GM08714 (cell line): Measurements from ENCODE around the gene PDE8B.

Experiments
- H3K4me3 ChIP-seq: fragments of 200-500 bp; sonication (Bioruptor generic); 2 replicates; pipeline ENCODE4 v1.5.1; 2014; ENCODE audit warnings: mild to moderate bottlenecking, low read length, inconsistent platforms
- ZNF274 ChIP-seq: IDR thresholded peaks from 2 replicates; pipeline ENCODE4 v1.6.1; 2012; ENCODE audit warnings: mild to moderate bottlenecking, low read depth, low read length

PDE8B gene

GRCh38 chr5:77180167-77181081 lies 30.1 kb upstream of the PDE8B start:
- H3K4me3 ChIP-seq: peak overlapping the region; percentile 6; the same call in 1 of the 2 replicates

GRCh38 chr5:77181173-77181572 lies 29.3 kb upstream of the PDE8B start:
- TF ChIP-seq ZNF274: no peak
- no peak overlapping the region for H3K4me3 ChIP-seq

More at GRCh38 chr5:77180167-77181081, 30.1 kb upstream of the PDE8B start:
- TF ChIP-seq ZNF274: no peak

- no peak overlapping the region for H3K4me3 ChIP-seq
- no peak for TF ChIP-seq ZNF274
Measured at GRCh38 chr5:77181596-77182304, 28.7 kb upstream of the PDE8B start.

- no peak overlapping the region for H3K4me3 ChIP-seq
- no peak for TF ChIP-seq ZNF274
Measured at GRCh38 chr5:77182367-77182766, 28.1 kb upstream of the PDE8B start.

- TF ChIP-seq ZNF274: no peak
- no peak overlapping the region for H3K4me3 ChIP-seq
Measured at GRCh38 chr5:77186652-77187370, 23.7 kb upstream of the PDE8B start.

GRCh38 chr5:77189421-77189820 lies 21.1 kb upstream of the PDE8B start:
- no peak overlapping the region for H3K4me3 ChIP-seq
- TF ChIP-seq ZNF274: no peak

GRCh38 chr5:77192441-77193050 lies 17.9 kb upstream of the PDE8B start:
- no peak for TF ChIP-seq ZNF274
- no peak overlapping the region for H3K4me3 ChIP-seq

- no peak for TF ChIP-seq ZNF274
- H3K4me3 ChIP-seq: no peak overlapping the region
Measured at GRCh38 chr5:77194762-77195161, 15.7 kb upstream of the PDE8B start.

GRCh38 chr5:77197840-77198554 lies 12.5 kb upstream of the PDE8B start:
- no peak for TF ChIP-seq ZNF274
- H3K4me3 ChIP-seq: no peak overlapping the region

GRCh38 chr5:77200663-77201062 lies 9.8 kb upstream of the PDE8B start:
- H3K4me3 ChIP-seq: no peak overlapping the region
- TF ChIP-seq ZNF274: no peak

GRCh38 chr5:77202145-77202544 lies 8.3 kb upstream of the PDE8B start:
- H3K4me3 ChIP-seq: no peak overlapping the region
- TF ChIP-seq ZNF274: no peak

- TF ChIP-seq ZNF274: no peak
- H3K4me3 ChIP-seq: no peak overlapping the region
Measured at GRCh38 chr5:77204967-77205366, 5.5 kb upstream of the PDE8B start.

GRCh38 chr5:77208507-77209163 lies 1.8 kb upstream of the PDE8B start:
- TF ChIP-seq ZNF274: no peak
- H3K4me3 ChIP-seq: no peak overlapping the region
